Measurements from ENCODE around the gene ANKRD44.

GRCh38 chr2:197309691-197310231 is 819 bp downstream of the ANKRD44 start:
- TF ChIP-seq POLR2A (IDR thresholded peaks at IDR 0.05): peak in 1 of 2 donors; percentile 1
- no peak for TF ChIP-seq POLR2AphosphoS5 (IDR thresholded peaks at IDR 0.05)
- TF ChIP-seq CTCF (IDR thresholded peaks at IDR 0.05): no peak
- no peak for TF ChIP-seq EP300 (IDR thresholded peaks at IDR 0.05)

All from gastroesophageal sphincter (tissue), 3 donors.